Erythroblast (primary cell): ENCODE data around the gene SNX27.

Experiments used
- GATA1 ChIP-seq: IDR thresholded peaks from 2 replicates; pipeline ENCODE4 v1.6.1; 2011; ENCODE audit warnings: low read depth, mild to moderate bottlenecking, control low read depth, low read length, moderate library complexity
- POLR2A ChIP-seq: IDR thresholded peaks from 2 replicates; pipeline ENCODE4 v1.6.1; 2011; ENCODE audit warnings: mild to moderate bottlenecking, low read length

GRCh38 chr1:151661751-151662150, 49.9 kb downstream of the SNX27 start:
- no peak for TF ChIP-seq POLR2A
- no peak for TF ChIP-seq GATA1
